CD4-positive, alpha-beta T cell treated with Interleukin-15 for 1 hour (primary cell): Measurements from ENCODE around the gene CHST13.
A peak's percentile ranks its signal among the peaks of the same experiment; 100 is the strongest.

ENCODE experiments used
- DNase-seq: peaks from one replicate; pipeline ENCODE4 v3.0.0-alpha.2; 2020

The CHST13 gene, protein sequence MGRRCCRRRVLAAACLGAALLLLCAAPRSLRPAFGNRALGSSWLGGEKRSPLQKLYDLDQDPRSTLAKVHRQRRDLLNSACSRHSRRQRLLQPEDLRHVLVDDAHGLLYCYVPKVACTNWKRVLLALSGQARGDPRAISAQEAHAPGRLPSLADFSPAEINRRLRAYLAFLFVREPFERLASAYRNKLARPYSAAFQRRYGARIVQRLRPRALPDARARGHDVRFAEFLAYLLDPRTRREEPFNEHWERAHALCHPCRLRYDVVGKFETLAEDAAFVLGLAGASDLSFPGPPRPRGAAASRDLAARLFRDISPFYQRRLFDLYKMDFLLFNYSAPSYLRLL

DNA sequence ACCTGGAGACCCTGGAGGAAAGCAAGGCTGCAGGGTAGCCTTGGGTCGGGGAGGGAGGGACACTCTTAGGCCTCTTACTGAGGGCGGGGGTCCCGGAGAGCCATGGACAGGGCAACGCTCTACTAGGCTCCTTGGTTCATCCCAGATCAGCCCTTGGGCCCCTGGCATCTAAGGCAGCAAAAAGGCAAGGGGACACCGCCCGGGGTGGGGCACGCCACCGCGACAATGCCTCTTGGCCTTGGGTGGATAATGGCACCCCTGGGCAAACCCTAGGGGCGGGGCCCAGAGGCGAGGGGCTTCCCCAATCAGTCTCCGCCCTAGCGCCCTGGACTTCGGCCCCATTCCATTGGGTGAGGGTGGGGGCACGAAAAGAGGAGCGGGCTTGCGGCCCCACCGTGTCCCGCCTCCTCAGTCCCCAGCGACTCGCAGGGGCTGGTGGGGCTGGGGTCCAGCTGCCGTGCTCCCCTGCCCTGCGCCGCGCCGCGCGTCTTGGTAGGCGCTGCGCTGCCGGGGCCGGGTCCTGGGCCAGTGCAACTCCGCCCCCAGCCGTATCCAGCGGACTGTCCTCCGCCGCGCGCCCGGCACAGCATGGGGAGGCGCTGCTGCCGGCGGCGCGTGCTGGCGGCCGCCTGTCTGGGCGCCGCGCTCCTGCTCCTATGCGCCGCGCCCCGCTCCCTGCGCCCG, at the start of gene CHST13:
TSS of gene CHST13 (plus strand) at position 411 of the 684 bp plus-strand sequence. CDS start at position 589, 178 bp downstream.
- peak; percentile 31 for DNase-seq

DNA sequence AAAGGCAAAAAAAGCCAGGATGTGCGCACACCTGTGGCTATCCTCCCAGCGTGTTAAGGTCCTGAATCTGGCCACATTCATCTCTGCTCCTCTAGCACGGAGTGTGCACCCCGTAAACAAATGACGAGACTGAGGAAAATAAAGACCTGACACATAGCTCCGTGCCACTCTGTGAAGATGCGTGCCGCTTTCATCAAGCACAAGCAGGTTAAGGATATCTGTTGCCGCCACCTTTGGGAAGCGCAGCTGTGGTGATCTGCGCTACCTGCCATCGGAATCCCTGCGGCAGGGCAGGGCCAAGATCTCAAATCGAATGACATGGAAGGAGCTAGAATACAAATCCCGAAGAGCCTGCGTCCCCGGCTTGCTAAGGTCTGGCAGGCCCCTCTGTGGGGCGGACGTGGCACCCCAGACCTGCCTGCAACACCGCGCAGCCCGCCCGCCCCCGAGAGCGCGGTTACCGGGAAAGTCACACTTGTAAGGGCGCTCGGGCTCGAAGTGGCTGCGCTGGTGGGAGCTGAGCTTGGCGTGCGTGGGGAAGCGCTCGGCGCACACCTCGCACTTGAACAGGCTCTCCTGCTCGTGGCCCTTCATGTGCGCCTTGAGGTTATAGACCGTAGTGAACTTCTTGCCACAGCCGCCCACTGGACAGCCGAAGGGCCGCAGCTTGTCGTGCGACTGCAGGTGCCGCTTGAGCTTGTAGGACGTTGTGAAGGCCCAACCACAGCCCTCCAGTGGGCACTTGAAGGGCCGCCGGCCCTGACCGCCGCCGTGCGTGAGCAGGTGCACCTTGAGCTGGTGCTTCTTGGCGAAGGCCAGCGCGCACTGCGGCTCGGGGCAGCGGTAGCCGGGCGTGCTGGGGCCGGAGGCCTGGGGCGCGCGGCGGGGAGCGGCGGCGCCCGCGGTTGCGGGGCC, 49.2 kb upstream of the CHST13 start:
- peak; percentile 45 for DNase-seq

DNA sequence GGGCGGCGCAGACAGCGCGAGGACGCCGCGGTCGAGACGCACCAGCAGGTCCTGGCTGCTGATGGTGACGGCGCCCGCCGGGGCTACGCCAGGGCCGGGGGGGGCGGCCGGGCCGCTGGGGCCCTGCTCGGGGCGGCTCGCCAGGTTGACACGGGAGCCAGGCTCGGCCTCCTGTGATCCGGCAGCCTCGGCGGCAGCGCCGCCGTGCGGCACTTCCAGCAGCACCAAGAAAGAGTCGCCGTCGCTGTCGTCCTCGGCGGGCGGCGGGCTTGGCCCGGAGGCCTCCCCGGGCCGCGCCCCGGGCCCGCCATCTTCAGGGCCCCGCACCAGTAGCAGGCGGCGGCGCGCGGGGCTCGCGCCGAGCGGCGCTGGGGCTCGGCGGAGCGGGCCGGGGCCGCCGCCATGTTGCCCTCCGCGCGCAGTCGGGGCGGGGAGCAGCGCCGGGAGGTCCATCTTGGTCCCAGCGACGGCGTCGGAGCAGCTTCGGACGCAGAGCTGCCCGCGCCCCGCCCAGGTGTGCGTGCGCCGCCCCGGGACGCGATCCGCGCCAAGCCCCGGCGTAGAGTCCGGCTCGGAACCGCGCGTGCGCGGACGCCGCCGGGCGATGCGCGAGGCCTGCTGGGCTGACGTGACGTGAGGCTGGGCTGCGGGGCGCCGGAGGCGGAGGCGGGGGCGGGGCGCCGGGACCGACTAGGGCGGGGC, 48.4 kb upstream of the CHST13 start, which contains the start of gene ZXDC:
TSS of gene ZXDC (minus strand) at position 479 of the 702 bp plus-strand sequence. CDS start at position 453, 26 bp downstream.
- DNase-seq, result peak; percentile 95

DNA sequence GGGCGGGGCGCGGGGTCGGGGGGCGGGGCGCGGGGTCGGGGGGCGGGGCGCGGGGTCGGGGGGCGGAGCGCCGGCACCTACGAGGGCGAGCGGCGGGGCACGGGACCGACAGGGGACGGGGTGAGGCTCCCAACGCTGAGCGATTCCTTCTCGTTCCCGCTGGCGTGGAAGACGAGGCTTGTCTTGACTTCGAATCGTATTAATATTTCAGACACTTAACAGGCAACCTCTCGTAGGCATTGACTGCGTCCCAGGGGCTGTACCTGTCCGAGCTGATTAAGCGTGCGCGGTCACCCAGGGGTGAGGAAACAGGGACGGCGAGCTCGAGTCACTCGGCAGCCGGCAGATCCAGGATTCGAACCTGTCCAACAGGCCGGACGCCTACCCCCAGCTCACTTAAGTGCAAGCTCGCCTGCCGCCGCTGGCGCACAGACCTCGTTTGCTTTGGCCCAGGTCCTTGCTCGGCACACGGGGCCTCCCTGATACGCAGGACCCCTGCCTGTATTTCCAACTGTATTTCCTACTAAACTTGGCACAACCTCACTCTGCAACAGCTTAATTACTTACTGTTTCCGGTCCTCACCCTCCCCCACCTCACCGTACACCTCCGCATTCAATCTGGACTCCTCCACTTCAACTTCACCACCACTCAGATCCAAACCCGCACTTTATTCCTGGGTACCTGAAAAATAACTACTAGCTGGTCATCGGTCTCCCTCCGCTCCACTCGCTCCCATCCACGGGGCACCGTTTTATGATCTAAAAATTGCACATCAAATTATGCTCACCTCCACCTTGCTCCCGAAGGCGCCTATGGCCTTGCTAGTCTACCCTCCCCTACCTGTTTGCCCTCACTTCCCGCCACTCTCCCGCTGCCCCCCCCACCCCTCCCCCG, 47.5 kb upstream of the CHST13 start:
- DNase-seq, result no peak

DNA sequence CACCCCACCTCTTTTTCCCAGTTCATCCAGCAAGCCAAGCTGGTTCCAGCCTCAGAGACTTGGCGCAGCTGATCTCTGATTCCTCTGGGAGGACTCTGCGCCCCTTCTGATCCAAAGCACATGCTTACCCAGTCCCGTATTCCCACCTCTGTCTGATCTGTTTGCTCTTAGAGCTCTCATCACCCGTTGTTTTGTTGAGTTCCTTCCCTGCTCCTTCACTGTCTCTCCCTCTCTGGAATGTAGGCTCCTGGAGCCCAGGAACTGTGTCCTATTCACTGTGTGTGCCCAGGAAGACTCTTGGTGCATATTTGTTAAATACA, 46.9 kb upstream of the CHST13 start:
- DNase-seq, result no peak

DNA sequence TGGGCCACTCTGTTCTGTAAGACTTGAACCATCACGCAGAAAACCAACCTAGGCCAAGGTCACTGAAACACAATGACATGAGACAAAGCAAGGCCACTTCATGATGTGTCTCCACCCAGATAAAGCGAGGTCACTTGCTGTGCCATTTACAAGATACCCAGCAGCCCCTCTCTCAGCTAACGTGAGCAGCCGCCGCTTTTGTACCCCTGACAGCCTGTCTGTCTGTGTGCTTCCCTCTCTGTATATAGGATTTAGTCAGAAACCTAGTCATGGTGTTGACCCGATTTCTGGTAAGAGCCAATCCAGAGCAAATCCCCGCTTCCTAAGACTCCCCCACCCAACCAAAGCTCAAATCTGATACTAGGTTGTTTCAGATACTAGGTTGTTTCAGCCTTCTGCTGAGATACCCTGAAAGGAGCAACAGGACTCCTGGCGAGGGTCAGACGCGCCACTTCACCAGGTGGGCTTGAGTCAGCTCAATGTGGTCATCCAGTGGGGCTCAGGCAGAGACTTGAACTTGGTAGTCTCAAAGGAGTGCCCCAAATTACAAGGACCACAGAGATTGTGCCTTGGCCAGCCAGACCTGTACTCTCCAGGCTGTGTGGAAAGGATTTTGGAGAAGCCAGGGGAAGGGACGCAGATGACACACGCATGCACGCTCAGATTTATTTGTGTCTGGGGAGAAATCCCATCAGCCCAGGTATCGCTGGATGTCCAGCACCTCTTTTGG, 45.2 kb upstream of the CHST13 start:
- DNase-seq, result no peak

DNA sequence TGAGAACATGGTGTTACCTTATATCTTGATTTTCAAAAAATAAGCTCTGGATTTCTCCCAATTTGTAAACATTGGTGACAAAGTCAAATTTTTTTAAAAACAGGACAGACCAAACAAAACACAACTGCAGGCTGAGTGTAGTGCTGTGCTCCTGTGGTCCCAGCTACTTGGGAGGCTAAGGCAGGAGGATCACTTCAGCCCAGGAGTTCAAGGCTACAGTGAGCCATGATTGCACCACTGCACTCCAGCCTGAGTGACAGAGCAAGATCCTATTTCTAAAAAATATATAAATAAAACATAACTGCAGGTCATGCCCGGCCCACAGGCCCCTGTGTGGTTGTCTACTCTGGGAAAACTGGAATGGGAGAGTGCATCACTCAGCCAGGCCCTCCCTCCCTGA, 44.3 kb upstream of the CHST13 start:
- no peak for DNase-seq

DNA sequence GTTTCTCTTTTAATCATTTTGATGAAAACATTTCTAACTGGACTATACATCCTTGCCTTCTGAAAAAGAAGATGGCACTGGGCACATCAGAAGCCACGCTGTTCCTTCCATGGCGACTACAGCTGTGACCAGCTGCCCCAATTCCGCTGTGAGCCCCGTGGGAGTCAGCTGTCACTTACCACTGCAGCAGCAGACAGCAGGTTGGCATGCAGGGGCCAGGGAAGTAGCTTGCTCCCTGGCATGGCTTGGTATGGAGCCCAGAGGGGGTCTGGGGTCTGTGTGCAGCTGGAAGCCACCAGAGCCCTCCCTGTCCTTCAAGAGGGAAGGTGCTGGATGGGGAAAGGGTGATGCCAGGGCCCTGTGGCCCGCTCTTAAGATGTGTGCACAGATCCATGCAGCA, 43.7 kb upstream of the CHST13 start:
- no peak for DNase-seq

DNA sequence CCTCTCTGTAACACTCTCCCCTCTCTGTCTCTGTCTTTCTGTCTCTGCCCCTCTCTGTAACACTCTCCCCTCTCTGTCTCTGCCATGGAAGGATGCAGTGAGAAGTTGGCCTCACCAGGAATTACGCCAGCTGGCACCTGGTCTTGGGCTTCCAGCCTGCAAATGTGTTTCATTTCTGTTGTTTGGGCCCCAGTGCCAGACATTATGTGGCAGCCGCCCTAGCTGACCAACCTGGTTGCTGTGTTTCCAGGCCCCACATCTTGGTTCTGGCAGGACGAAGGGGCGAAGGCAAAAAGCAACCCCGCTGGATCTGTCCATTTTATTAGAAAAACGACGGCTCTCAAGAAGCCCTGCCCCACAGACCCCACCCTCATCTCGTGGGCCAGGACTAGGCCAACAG, 43.1 kb upstream of the CHST13 start:
- no peak for DNase-seq

DNA sequence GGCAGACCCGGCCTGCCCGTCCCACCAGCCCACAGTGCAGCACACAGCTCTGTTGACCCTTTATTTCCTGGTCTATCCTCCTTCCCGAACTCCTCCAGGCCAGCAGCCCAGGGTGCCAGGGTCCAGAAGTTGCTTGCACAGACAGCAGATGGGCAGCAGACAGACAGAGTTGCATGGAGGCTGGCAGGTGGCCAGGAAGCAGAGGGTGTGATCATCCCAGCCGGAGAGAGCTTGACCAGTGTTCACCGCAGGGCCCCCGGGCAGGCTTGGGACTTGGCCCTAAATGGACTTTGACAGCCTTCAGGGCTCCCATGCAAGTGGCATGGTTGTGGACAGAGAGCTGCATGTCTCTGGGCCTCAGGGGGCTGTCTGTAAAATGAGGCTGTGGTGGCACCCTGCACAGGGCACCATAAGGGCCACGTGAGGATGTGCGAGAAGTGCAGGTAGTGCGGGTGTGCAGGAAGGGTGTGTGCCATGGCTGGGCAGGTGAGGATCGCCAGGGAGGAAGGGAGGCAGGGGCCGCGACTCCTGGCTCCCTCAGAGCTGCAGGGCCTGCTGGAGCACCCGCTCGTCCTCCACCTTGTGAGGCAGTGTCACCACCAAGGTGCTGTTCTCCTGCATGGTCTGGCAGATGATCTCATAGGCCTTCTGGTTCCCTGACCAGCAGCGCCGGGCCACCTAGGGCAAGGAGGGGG, 42.0 kb upstream of the CHST13 start:
- no peak for DNase-seq

DNA sequence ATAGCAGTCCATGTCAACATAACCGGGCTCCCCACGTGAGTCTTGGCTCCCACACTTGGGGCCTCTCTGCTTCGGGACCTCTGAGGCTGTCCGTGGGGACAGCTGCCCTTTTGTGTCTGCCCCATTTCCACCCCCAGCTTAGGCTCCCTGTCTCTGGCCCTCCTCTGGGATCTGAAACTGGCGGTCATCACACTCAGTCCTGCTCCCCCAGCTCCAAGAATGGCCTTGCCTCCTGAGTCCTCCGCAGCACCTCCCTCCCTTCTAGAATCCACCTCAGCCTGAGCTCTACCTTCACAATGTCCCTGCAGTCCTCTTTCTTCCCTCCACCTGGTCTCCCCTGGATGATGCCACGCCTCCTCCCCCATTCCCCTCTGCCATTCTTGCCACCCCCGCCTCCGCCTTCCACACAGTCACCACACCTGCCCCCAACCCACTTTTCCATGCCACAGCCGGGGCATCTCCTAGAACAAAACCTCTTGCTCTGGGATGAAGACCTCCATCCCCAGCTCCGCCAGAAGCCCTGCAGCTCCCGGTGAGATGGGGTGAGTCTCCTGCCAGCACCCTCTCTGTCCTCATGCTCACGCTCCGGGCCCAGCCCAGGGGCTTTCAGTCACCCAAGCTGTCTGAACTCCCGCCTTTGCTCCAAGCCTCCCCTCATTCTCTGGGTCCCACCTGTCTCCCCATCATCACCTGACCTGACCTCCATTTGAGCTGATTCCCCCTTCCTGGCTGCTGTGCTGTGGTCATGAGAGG, 41.3 kb upstream of the CHST13 start:
- DNase-seq, result no peak

DNA sequence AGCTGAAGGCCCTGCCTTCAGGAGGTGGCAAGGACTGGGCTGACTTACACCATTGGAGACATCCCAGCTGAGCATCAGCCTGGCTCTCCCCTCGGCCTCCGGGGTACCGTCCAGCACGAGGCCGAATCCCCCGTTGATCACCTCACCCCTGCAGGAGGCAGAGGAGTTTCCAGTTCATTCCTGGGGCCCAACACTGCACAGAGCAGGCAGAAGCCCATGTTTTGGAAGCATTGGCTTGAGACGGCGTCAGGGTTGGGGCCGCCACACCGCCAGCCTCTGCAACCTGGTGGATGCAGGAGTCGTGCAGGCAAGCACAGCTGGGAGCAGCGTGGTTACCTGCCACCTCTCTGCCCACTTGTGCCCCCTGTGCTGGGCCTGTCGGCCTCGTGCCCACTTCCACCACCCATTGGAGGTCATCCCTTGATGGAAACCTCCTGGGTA, 40.6 kb upstream of the CHST13 start:
- no peak for DNase-seq

DNA sequence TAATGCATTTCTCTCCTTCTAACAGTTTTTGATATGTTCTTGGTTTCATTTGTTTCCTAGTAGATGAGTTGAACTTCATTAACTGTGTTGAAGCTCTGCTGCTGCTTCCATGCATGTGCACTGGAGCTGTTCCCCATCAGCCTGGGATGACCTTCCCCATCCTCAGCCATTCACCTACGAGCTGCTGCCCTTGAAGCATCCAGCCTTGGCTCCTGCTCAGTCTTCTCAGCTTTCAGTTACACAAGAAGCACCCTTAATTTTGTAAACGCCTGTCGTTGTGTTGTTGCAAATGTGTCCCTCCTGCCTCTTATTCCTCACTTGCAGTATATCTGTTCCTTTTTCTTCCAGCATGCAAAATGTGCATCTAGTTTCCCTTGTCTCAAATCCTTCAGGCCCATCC, 39.8 kb upstream of the CHST13 start:
- DNase-seq, result no peak

DNA sequence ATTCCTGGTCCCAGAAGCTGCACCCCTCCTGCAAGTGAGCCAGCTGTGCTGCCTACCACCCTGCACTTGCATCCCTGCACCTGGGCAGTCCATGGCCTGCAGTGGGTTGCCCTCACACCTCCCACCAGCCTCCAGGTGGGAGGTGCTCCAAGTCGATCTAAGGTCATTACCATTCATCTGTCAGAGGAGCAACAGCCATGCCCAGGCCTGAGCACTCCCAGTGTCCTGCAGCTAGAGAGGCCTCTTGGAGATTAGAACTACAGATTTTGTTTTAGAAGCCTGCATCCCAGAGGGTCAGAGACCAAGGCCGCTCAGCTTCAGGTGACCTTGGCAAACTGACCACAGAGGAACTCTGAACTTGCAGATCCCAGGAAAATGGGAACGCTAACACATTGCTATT, 39.3 kb upstream of the CHST13 start:
- no peak for DNase-seq

DNA sequence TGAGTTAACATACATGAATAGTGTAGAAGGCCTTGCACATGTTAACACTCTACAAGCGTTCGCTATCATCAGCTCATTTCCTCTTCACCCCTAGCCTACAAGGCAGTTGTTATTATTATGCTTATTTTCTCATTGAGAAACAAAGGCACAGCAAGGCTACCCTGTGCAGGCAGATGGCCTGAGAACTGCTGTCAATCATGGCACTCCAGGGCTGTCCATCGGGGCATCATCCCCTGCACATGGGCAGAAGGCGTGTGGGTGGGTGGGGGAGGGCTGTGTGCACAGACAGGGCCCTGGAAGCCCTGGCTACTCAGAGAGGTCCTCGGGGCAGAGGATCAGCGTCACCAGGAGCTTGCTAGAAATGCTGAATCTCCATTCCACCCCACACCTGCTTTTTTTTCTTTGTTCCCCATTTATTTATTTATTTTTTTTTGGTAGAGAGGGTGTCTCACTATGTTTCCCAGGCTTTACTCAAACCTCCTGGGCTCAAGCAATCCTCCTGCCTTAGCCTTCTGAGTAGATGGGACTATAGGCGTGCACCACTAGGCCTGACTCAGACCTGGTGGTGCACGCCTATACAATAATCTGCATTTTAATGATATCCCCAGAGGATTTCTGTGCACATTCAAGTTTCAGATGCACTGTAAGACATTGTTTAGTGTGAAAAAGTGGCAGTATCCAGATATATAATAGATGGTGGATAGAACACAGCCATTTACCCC, 38.6 kb upstream of the CHST13 start:
- DNase-seq, result no peak

DNA sequence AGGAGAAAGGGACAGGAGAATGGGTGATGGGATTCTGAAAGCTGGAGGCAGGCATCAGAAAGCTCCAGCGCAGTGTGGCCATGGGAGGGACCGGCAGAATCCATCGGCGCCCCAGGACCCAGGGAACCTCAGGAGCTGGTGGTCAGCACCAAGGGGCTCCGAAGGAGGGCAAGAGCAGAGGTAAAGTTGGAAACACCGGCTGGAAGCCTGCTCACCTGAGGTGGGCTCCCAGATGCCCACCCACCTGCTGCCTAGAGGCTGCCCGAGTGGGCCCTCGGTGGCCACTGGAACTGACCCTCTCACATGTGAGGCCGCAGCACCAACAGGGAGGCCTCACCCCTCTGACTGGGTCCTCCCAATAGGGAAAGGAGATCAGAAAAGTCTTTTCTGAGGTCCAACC, 38.0 kb upstream of the CHST13 start:
- no peak for DNase-seq

DNA sequence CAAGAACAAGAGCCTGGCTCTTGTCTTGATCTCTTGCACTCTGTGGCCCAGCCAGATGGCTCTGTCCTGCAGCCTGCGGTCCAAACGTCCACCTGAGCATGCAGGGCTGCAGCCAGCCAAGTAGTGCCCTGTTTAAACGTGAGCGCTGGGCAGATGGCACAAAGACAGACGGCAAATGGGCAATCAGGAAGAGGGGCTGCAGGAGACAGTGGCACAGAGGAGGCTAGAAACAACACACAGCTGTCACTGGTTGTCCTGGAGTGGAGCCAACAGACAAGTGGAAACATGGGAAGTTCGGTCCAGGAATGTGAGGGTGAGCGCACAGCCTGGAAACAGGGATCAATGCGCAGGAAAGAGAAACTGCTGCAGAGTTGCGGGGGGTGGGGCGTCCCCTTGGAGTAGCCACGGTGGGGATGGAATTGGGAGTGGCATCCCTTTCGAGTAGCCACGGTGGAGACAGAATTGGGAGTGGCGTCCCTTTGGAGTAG, 37.6 kb upstream of the CHST13 start:
- no peak for DNase-seq

DNA sequence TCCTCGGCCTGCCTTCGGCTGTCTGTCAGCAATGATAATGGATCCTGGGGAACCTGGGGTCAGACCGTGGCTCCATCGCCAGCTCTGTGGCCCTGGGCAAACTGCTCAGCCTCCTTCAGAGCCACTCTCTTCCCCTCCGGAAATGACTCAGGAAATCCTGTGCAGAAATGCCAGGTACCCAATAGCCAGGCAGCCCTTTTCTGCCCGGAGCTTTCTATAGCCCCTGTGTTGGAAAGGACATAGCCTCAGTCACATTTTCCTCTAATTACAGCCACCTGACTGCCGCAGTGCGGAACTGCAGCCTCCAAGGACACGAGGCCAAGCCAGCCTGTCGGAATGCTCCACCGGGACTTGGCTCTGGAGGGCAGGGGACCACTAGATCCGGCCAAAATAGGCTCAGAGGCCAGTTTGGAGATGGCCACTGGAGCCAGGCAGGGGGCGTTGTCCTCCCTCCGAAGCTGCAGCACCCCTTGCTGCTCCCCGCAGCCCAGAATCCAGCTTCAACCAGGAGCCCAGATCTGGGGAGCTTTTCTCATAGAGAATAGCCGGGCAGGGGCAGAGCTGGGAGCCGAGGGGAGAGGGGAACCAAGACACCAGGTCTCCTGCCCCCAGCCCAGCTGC, 36.7 kb upstream of the CHST13 start:
- DNase-seq, result no peak
